ENCODE data around the gene TPRA1.
"Not testable (repeated sequence)": the region's sequence is repeated elsewhere in the genome, so short reads cannot be mapped to it uniquely, and the experiment has no call there.

The TPRA1 gene

GRCh38 chr3:127535106-127535785 lies 55.3 kb downstream of the TPRA1 start:
- DNase-seq = no peak

DNA sequence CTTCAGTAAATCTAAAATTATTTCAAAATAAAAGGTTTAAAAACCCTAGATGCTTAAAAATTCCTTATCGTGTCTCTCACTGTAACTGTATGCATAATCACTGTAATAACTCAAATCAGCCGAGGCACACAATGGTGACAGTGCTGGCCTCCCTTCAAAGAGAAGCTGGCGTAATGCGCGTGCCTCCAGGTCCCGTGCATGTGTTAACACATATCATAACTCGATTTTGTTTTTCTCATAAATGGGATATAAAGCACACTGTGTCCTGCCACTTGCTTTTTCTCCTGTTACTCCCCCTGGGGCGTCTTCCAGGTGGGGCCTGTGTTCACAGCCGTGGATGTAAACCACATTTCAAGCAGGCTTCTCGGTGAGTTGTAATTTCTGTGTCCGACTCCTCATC lies 56.0 kb downstream of the TPRA1 start:
- no peak for DNase-seq

GRCh38 chr3:127534161-127534451 lies 56.4 kb downstream of the TPRA1 start:
- DNase-seq = no peak

DNA sequence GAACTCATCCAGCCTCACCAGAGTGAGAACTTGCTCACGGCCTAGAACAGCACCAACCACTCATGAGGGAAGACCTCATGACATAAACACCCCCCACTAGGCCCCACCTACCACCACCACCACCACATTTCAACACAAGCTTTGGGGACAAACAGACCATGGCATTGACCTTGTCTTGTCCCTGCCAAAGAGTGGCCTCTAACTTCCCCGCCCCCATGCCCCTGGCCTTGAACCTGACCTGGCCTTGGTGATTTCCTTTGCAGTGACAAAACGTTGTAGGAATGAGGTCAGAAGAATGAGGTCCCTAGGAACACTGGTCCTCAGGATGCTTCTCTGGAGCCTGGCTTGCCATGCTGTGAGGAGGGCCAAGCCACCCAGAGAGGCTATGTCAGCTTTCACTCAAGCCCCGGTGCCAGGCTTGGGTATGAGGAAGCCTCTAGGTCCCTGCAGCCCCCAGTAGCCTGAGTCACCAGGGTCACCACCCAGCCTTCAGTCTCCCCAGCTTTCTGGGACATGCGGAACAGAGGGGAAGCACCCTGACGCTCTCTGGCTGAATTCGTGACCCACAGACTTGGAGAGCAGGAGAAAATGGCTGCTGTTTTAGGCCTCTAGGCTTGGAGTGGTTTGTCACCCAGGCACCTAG lies 57.9 kb downstream of the TPRA1 start:
- no peak for DNase-seq

GRCh38 chr3:127531821-127532220 lies 58.7 kb downstream of the TPRA1 start:
- no peak for DNase-seq

- DNase-seq = not testable (repeated sequence)
These were observed 59.7 kb downstream of the TPRA1 start for GRCh38 chr3:127530863-127531262.

GRCh38 chr3:127529346-127530188 lies 61.0 kb downstream of the TPRA1 start:
- DNase-seq = no peak

GRCh38 chr3:127525373-127525772 lies 65.2 kb downstream of the TPRA1 start:
- no peak for DNase-seq

- DNase-seq = no peak
These were observed 66.1 kb downstream of the TPRA1 start for GRCh38 chr3:127524296-127524896.
